Measurements from ENCODE around the gene DKK2.
A peak's percentile ranks its signal among the peaks of the same experiment; 100 is the strongest.
"Not testable (repeated sequence)": the region's sequence is repeated elsewhere in the genome, so short reads cannot be mapped to it uniquely, and the experiment has no call there.

Gene DKK2

GRCh38 chr4:106929248-106929647, 106.9 kb downstream of the DKK2 start:
- no peak for DNase-seq (ENCODE audit: low read depth)
- H3K4me3 ChIP-seq (ENCODE audit: low read length) = no peak overlapping the region
- TF ChIP-seq, protein P1, sequence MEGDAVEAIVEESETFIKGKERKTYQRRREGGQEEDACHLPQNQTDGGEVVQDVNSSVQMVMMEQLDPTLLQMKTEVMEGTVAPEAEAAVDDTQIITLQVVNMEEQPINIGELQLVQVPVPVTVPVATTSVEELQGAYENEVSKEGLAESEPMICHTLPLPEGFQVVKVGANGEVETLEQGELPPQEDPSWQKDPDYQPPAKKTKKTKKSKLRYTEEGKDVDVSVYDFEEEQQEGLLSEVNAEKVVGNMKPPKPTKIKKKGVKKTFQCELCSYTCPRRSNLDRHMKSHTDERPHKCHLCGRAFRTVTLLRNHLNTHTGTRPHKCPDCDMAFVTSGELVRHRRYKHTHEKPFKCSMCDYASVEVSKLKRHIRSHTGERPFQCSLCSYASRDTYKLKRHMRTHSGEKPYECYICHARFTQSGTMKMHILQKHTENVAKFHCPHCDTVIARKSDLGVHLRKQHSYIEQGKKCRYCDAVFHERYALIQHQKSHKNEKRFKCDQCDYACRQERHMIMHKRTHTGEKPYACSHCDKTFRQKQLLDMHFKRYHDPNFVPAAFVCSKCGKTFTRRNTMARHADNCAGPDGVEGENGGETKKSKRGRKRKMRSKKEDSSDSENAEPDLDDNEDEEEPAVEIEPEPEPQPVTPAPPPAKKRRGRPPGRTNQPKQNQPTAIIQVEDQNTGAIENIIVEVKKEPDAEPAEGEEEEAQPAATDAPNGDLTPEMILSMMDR (conservative IDR thresholded peaks at IDR 0.05; ENCODE audit: low read length) = no peak

DNA sequence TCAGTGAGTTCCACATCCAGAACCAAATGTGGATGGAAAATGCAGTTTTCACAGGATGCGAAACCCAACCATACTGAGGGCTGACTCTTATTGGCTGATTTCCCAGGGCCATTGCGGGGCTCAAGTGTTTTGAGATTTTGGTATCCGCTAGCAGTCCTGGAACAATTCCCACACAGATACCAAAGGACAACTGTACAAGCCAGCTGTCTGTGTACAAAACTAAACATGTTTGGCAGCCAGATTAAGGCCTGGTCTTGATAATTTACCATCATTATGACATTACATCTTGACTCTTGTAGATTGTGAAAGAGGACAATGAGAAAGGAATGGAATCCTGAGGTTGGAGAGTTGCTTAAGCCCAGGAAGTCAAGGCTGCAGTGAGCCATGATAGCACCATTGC, 121.9 kb downstream of the DKK2 start:
- no peak overlapping the region for H3K4me3 ChIP-seq (ENCODE audit: low read length)
- peak; percentile 89 for DNase-seq (ENCODE audit: low read depth)
- TF ChIP-seq, protein P1 (conservative IDR thresholded peaks at IDR 0.05; ENCODE audit: low read length) = no peak

DNA sequence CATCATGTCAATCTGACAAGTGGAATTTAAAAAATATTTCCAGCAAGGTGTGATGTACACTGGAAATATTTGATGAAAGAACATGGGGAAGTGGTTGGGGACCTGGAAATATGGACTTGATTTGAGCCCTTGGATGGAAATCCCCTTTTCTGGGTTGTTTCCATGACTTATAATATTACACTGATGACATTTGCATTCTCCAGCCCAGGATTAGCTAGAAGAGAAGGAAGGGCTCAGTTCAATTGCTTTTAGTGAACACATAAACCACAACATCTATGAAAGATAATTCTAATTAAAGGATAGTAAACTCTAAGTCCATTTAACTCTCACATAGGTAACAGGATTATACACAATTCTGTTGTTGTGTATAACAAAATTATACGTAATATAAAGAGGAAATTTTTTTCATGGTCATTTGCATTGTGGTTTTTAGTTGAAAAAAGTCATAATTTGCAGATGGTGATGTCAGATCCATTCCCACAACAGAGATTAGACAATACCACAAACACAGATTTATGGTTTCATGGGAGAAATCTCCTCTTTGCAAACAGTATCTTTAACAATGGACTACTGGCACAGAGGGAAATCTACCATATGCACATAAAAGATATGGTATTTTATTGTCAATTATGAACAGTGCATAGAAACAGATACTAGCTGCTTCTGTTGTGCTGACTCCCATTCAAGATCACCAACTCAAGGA, 126.5 kb downstream of the DKK2 start:
- no peak overlapping the region for H3K4me3 ChIP-seq (ENCODE audit: low read length)
- DNase-seq (ENCODE audit: low read depth) = no peak
- TF ChIP-seq, protein P1 (conservative IDR thresholded peaks at IDR 0.05; ENCODE audit: low read length) = no peak

GRCh38 chr4:106908049-106908448, 128.1 kb downstream of the DKK2 start:
- not testable (repeated sequence) for H3K4me3 ChIP-seq (ENCODE audit: low read length); DNase-seq (ENCODE audit: low read depth)

- TF ChIP-seq, protein P1 (conservative IDR thresholded peaks at IDR 0.05; ENCODE audit: low read length) = no peak
- H3K4me3 ChIP-seq (ENCODE audit: low read length) = no peak overlapping the region
- DNase-seq (ENCODE audit: low read depth) = no peak
Measured at GRCh38 chr4:106907216-106907615, 128.9 kb downstream of the DKK2 start.

- TF ChIP-seq, protein P1 (conservative IDR thresholded peaks at IDR 0.05; ENCODE audit: low read length) = no peak
- H3K4me3 ChIP-seq (ENCODE audit: low read length) = no peak overlapping the region
- DNase-seq (ENCODE audit: low read depth) = no peak
Measured at GRCh38 chr4:106906728-106907127, 129.4 kb downstream of the DKK2 start.

GRCh38 chr4:106898621-106899230, 137.4 kb downstream of the DKK2 start:
- TF ChIP-seq, protein P1 (conservative IDR thresholded peaks at IDR 0.05; ENCODE audit: low read length) = peak; percentile 94
- no peak overlapping the region for H3K4me3 ChIP-seq (ENCODE audit: low read length)
- DNase-seq (ENCODE audit: low read depth) = peak; percentile 75

Data from AG10803 (cell line).